Naive B cell (primary cell): ENCODE measurements around the gene UCHL5. TPM values are rescaled to one million over a fixed set of nuclear protein-coding genes. Genes with fewer than 3 reads are reported as not detected.
A peak's percentile ranks its signal among the peaks of the same experiment; 100 is the strongest.
"Not testable (repeated sequence)": the region's sequence is repeated elsewhere in the genome, so short reads cannot be mapped to it uniquely, and the experiment has no call there.

Source experiments
- ATAC-seq, 2 donors: fragments of 150-1000 bp; cut with Tn5 transposase; 2 replicates each; pipeline ENCODE4 v1.10.0; 2021; ENCODE audit warnings: low read depth in 2 of 2, mild to moderate bottlenecking in 2 of 2, moderate library complexity in 2 of 2
- DNase-seq: peaks from one replicate; pipeline ENCODE4 v3.0.0; 2022
- H3K27ac Mint-ChIP-seq, 6 donors: one replicate each; pipeline ENCODE4 v1.8.0; 2020 to 2022; ENCODE audit warnings: mild to moderate bottlenecking in 6 of 6, mixed read lengths in 6 of 6, moderate library complexity in 5 of 6, inconsistent platforms in 2 of 6
- H3K27me3 Mint-ChIP-seq, 3 donors: one replicate each; pipeline ENCODE4 v1.8.0; 2021 to 2022; ENCODE audit warnings: mixed read lengths in 3 of 3, mild to moderate bottlenecking in 1 of 3
- H3K36me3 Mint-ChIP-seq, 2 donors: one replicate each; pipeline ENCODE4 v1.8.0; 2020 to 2022; ENCODE audit warnings: mixed read lengths in 2 of 2, inconsistent platforms in 1 of 2, mild to moderate bottlenecking in 1 of 2
- H3K4me1 Mint-ChIP-seq, 3 donors: one replicate each; pipeline ENCODE4 v1.8.0; 2020 to 2022; ENCODE audit warnings: mixed read lengths in 3 of 3, inconsistent platforms in 1 of 3, mild to moderate bottlenecking in 1 of 3, moderate library complexity in 1 of 3
- H3K4me3 Mint-ChIP-seq, 8 donors: one replicate each; pipeline ENCODE4 v1.8.0; 2020 to 2022; ENCODE audit warnings: mild to moderate bottlenecking in 8 of 8, mixed read lengths in 8 of 8, moderate library complexity in 8 of 8, inconsistent platforms in 2 of 8
- H3K9me3 Mint-ChIP-seq, 7 donors: one replicate each; pipeline ENCODE4 v1.8.0; 2020 to 2022; ENCODE audit warnings: mixed read lengths in 7 of 7, mild to moderate bottlenecking in 5 of 7, inconsistent platforms in 2 of 7, moderate library complexity in 1 of 7
- polyA plus RNA-seq, 6 donors: library from polyadenylated mRNA; unstranded; fragments of 300-500 nt; fragmentation: Illumina TruSeq; gene quantifications; one replicate each; pipeline ENCODE4 v1.2.3, GENCODE V29; 2021; ENCODE audit warnings: low read depth in 6 of 6

Gene UCHL5
- polyA plus RNA-seq, 6 donors from 2014 or later, result 40.8 to 59.5 (median 45.0) TPM

- no peak overlapping the region for H3K4me3 Mint-ChIP-seq
- H3K27me3 Mint-ChIP-seq, result no peaks in the 10 kb centered on the region
- ATAC-seq (no peak), DNase-seq (no peak)
- peak overlapping the region in 1 of 6 donors; percentile 23 for H3K27ac Mint-ChIP-seq
- peaks cover 11 to 21% of the 10 kb centered on the region in 2 donors for H3K36me3 Mint-ChIP-seq
- peaks cover 0 to 4% (median 0%) of the 10 kb centered on the region in 7 donors for H3K9me3 Mint-ChIP-seq
- H3K4me1 Mint-ChIP-seq, result peaks cover 0 to 4% (median 0%) of the 10 kb centered on the region in 3 donors
These were observed 75.7 kb downstream of the UCHL5 start for GRCh38 chr1:192983349-192983980.

- Mint-ChIP-seq H3K4me1 (peaks cover 0 to 4% (median 0%) of the 10 kb centered on the region in 3 donors), H3K36me3 (peaks cover 5 to 13% of the 10 kb centered on the region in 2 donors), H3K27ac (no peak overlapping the region), H3K9me3 (no peaks in the 10 kb centered on the region), H3K4me3 (no peak overlapping the region), H3K27me3 (no peaks in the 10 kb centered on the region)
- ATAC-seq (no peak), DNase-seq (no peak)
These were observed 78.3 kb downstream of the UCHL5 start for GRCh38 chr1:192980856-192981255.

DNA sequence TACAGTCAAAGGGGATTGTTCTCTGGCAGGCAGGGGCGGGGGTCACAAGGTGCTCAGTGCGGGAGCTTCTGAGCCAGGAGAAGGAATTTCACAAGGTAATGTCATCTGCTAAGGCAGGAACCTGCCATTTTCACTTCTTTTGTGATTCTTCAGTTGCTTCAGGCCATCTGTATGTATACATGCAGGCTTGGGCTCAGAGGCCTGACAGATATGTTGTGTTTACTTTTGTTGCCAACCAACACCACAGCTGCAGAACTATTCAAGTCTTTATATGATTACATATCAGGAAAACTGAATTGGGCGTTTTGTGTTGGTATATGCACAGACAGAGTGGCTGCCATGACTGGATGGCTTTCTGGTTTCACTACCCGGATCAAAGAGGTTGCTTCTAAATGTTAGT is 78.8 kb downstream of the UCHL5 start:
- not testable (repeated sequence) for ATAC-seq, H3K27me3 Mint-ChIP-seq, H3K9me3 Mint-ChIP-seq, H3K4me1 Mint-ChIP-seq, H3K4me3 Mint-ChIP-seq, DNase-seq, H3K27ac Mint-ChIP-seq
- H3K36me3 Mint-ChIP-seq, result peaks cover 5 to 13% of the 10 kb centered on the region in 2 donors

- H3K4me3 Mint-ChIP-seq, result no peak overlapping the region
- ATAC-seq (no peak), DNase-seq (no peak)
- peak overlapping the region in 1 of 6 donors; percentile 69 for H3K27ac Mint-ChIP-seq
- peaks cover 5 to 13% of the 10 kb centered on the region in 2 donors for H3K36me3 Mint-ChIP-seq
- peaks cover 0 to 4% (median 0%) of the 10 kb centered on the region in 3 donors for H3K4me1 Mint-ChIP-seq
- H3K27me3 Mint-ChIP-seq, result no peaks in the 10 kb centered on the region
- H3K9me3 Mint-ChIP-seq, result no peaks in the 10 kb centered on the region
These were observed 79.6 kb downstream of the UCHL5 start for GRCh38 chr1:192979542-192979941.

DNA sequence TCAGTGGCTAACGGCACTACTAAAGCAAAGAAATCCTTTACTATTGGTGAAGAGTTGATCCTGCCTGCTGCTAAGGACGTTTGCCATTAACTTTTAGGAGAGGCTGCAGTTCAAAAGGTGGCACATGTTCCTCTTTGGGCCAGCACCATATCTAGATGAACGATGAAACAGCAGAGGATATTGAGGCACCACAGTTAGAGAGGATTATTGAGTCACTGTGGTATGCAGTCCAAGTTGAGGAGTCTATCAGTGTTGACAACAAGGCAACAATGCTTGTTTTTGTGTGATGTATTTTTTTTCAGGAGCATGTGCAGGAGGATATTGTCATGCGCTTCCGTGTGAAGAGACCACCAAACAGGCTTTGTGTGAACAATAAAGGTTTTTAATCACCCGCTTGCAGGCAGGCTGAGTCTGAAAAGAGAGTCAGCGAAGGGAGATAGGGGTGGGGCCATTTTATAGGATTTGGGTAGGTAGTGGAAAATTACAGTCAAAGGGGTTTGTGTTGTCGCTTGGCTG is 80.9 kb downstream of the UCHL5 start:
- no peak for ATAC-seq
- Mint-ChIP-seq H3K36me3 (peaks cover 5 to 13% of the 10 kb centered on the region in 2 donors), H3K4me1 (peaks cover 0 to 4% (median 0%) of the 10 kb centered on the region in 3 donors), H3K9me3 (no peaks in the 10 kb centered on the region), H3K27ac (no peak overlapping the region), H3K27me3 (no peaks in the 10 kb centered on the region), H3K4me3 (no peak overlapping the region)
- DNase-seq, result no peak

- peak overlapping the region in 1 of 6 donors; percentile 37 for H3K27ac Mint-ChIP-seq
- H3K27me3 Mint-ChIP-seq, result no peaks in the 10 kb centered on the region
- H3K4me1 Mint-ChIP-seq, result peaks cover 0 to 4% (median 0%) of the 10 kb centered on the region in 3 donors
- no peak for ATAC-seq
- peaks cover 5 to 13% of the 10 kb centered on the region in 2 donors for H3K36me3 Mint-ChIP-seq
- DNase-seq, result no peak
- peak overlapping the region in 1 of 8 donors; percentile 42 for H3K4me3 Mint-ChIP-seq
- H3K9me3 Mint-ChIP-seq, result no peaks in the 10 kb centered on the region
These were observed 82.0 kb downstream of the UCHL5 start for GRCh38 chr1:192977089-192977706.

GRCh38 chr1:192976576-192976975 is 82.6 kb downstream of the UCHL5 start:
- peaks cover 0 to 4% (median 0%) of the 10 kb centered on the region in 3 donors for H3K4me1 Mint-ChIP-seq
- H3K27me3 Mint-ChIP-seq, result no peaks in the 10 kb centered on the region
- H3K27ac Mint-ChIP-seq, result no peak overlapping the region
- no peak overlapping the region for H3K4me3 Mint-ChIP-seq
- H3K36me3 Mint-ChIP-seq, result peaks cover 5 to 13% of the 10 kb centered on the region in 2 donors
- no peaks in the 10 kb centered on the region for H3K9me3 Mint-ChIP-seq
- no peak for ATAC-seq
- no peak for DNase-seq

DNA sequence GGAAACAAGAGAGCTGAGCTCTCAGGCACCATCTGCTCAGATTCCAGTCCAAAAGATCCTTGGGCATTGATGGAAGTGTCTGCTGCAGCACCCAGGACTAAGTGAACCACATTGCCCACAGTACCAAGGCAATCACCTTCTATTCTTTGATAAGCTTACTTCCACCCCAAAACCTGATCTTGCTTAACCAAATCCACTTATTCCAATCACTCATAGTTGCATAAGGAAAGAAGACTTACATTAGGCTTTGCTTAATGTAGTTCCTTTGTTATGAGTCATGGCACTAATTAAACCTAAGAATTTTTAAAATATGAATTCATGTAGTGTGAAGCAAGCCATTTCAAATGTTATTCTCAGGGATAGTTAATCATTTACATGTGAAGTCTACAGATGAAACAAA is 84.5 kb downstream of the UCHL5 start:
- H3K9me3 Mint-ChIP-seq, result no peaks in the 10 kb centered on the region
- H3K27ac Mint-ChIP-seq, result no peak overlapping the region
- H3K4me3 Mint-ChIP-seq, result no peak overlapping the region
- peaks cover 5 to 12% of the 10 kb centered on the region in 2 donors for H3K36me3 Mint-ChIP-seq
- peaks cover 0 to 4% (median 0%) of the 10 kb centered on the region in 3 donors for H3K4me1 Mint-ChIP-seq
- H3K27me3 Mint-ChIP-seq, result no peaks in the 10 kb centered on the region
- ATAC-seq (no peak), DNase-seq (no peak)

GRCh38 chr1:192973988-192974387 is 85.2 kb downstream of the UCHL5 start:
- Mint-ChIP-seq H3K27ac (no peak overlapping the region), H3K36me3 (peaks cover 0 to 5% of the 10 kb centered on the region in 2 donors), H3K9me3 (no peaks in the 10 kb centered on the region), H3K27me3 (no peaks in the 10 kb centered on the region), H3K4me3 (no peak overlapping the region), H3K4me1 (peaks cover 0 to 3% (median 0%) of the 10 kb centered on the region in 3 donors)
- DNase-seq (no peak), ATAC-seq (no peak)

GRCh38 chr1:192973202-192973601 is 86.0 kb downstream of the UCHL5 start:
- Mint-ChIP-seq H3K4me3 (no peak overlapping the region), H3K27me3 (no peaks in the 10 kb centered on the region), H3K36me3 (no peaks in the 10 kb centered on the region), H3K9me3 (no peaks in the 10 kb centered on the region), H3K27ac (no peak overlapping the region), H3K4me1 (no peaks in the 10 kb centered on the region)
- DNase-seq, result no peak
- no peak for ATAC-seq

DNA sequence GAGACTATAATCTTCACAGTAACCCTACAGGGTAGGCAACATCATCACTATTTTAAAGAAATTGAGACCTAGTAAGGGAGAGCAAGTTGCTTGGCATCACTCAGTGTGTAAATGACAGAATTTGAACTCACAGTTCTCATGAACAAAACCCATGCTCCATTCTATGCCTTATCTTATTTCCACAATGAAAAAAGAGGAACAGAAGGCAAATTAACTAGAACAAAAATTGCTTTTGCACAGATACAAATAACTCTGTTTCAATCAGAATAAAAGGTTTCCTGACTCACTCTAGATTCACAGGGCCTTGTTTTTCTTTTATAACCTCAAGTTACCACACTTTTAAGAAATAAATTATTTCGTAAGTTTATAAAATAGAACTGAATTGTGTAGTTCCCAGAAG is 90.1 kb downstream of the UCHL5 start:
- no peaks in the 10 kb centered on the region for H3K27me3 Mint-ChIP-seq
- H3K9me3 Mint-ChIP-seq, result peaks cover 0 to 3% (median under 1%) of the 10 kb centered on the region in 7 donors
- H3K36me3 Mint-ChIP-seq, result peaks cover 0 to 3% of the 10 kb centered on the region in 2 donors
- no peak overlapping the region for H3K27ac Mint-ChIP-seq
- no peak for DNase-seq
- no peak overlapping the region for H3K4me3 Mint-ChIP-seq
- H3K4me1 Mint-ChIP-seq, result peaks cover 0 to 7% (median 3%) of the 10 kb centered on the region in 3 donors
- no peak for ATAC-seq

GRCh38 chr1:192968323-192968722 is 90.8 kb downstream of the UCHL5 start:
- H3K4me1 Mint-ChIP-seq, result peaks cover 0 to 7% (median 3%) of the 10 kb centered on the region in 3 donors
- H3K27ac Mint-ChIP-seq, result no peak overlapping the region
- no peaks in the 10 kb centered on the region for H3K27me3 Mint-ChIP-seq

DNA sequence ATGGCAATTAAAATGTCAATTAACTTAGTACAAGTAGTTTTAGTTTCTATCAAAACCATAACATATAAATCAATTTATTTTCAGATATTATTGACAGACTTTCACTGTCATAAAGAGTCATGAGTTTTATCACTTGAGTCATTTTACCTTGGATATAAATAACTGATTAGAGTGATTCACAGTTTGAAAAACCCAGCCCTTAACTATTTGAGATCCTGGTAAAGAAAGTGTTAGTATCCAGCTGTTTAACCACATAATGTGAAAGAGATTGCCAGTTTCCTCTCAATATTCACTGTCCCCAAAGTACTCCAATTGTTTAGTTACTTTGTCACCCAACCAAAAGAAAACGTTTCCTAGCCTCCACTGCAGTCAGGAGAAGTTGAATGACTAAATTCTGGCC is 91.3 kb downstream of the UCHL5 start:
- H3K27me3 Mint-ChIP-seq, result no peaks in the 10 kb centered on the region
- H3K4me1 Mint-ChIP-seq, result peaks cover 0 to 7% (median 3%) of the 10 kb centered on the region in 3 donors
- no peak for ATAC-seq

More at GRCh38 chr1:192968323-192968722, 90.8 kb downstream of the UCHL5 start:
- no peak overlapping the region for H3K4me3 Mint-ChIP-seq
- peaks cover 0 to 4% (median 2%) of the 10 kb centered on the region in 7 donors for H3K9me3 Mint-ChIP-seq
- ATAC-seq (no peak), DNase-seq (no peak)
- peaks cover 0 to 5% of the 10 kb centered on the region in 2 donors for H3K36me3 Mint-ChIP-seq

More for the DNA sequence above, 91.3 kb downstream of the UCHL5 start:
- H3K9me3 Mint-ChIP-seq, result peaks cover 0 to 4% (median 2%) of the 10 kb centered on the region in 7 donors
- peaks cover 0 to 5% of the 10 kb centered on the region in 2 donors for H3K36me3 Mint-ChIP-seq
- H3K4me3 Mint-ChIP-seq, result no peak overlapping the region
- H3K27ac Mint-ChIP-seq, result no peak overlapping the region
- no peak for DNase-seq
